Activated CD4-positive, alpha-beta T cell treated with anti-CD3 and anti-CD28 coated beads for 24 hours (primary cell): Measurements from ENCODE around the gene CKB.
A peak's percentile ranks its signal among the peaks of the same experiment; 100 is the strongest.

Experiments
- DNase-seq, 2 donors: peaks; one replicate each; pipeline ENCODE4 v3.0.0-alpha.2; 2020; ENCODE audit warnings: low read depth in 2 of 2

Gene CKB

GRCh38 chr14:103537175-103537990, 14.8 kb upstream of the CKB start:
- no peak for DNase-seq

- DNase-seq: no peak
Observed at GRCh38 chr14:103536693-103537092, 14.1 kb upstream of the CKB start.

- DNase-seq: no peak
Observed at GRCh38 chr14:103535891-103536565, 13.4 kb upstream of the CKB start.

- DNase-seq: no peak
Observed at GRCh38 chr14:103535081-103535890, 12.7 kb upstream of the CKB start.

- no peak for DNase-seq
Observed at GRCh38 chr14:103534576-103535061, 12.0 kb upstream of the CKB start.

GRCh38 chr14:103533999-103534575, 11.5 kb upstream of the CKB start:
- DNase-seq: no peak

- DNase-seq: no peak
Observed at GRCh38 chr14:103533137-103533998, 10.7 kb upstream of the CKB start.

- DNase-seq: no peak
Observed at GRCh38 chr14:103532216-103533136, 9.8 kb upstream of the CKB start.

- no peak for DNase-seq
Observed at GRCh38 chr14:103531421-103532215, 9.0 kb upstream of the CKB start.

GRCh38 chr14:103530831-103531230, 8.2 kb upstream of the CKB start:
- no peak for DNase-seq

GRCh38 chr14:103530390-103530789, 7.8 kb upstream of the CKB start:
- no peak for DNase-seq

- DNase-seq: no peak
Observed at GRCh38 chr14:103529383-103530365, 7.0 kb upstream of the CKB start.

GRCh38 chr14:103528587-103529382, 6.2 kb upstream of the CKB start, which contains the start of gene TRMT61A:
TSS of gene TRMT61A (plus strand) at chr14:103529196. CDS start at chr14:103529979, 783 bp downstream.
- DNase-seq: peak; percentile 62 to 65

GRCh38 chr14:103528146-103528586, 5.5 kb upstream of the CKB start:
- DNase-seq: no peak

GRCh38 chr14:103527408-103528145, 4.9 kb upstream of the CKB start:
- no peak for DNase-seq

- DNase-seq: no peak
Observed at GRCh38 chr14:103526914-103527248, 4.3 kb upstream of the CKB start.
